Stimulated activated naive CD8-positive, alpha-beta T cell treated with anti-CD3 and anti-CD28 coated beads, Interleukin-15, Interleukin-2, amounts not matched to agents 100 ng/mL and 50 ng/mL, for 24 hours (primary cell): ENCODE results near the gene HINFP.
"Not testable (repeated sequence)": the region's sequence is repeated elsewhere in the genome, so short reads cannot be mapped to it uniquely, and the experiment has no call there.

ENCODE experiments used
- H3K27ac Mint-ChIP-seq: one replicate; pipeline ENCODE4 v1.8.0; 2021; ENCODE audit warnings: mild to moderate bottlenecking, mixed read lengths
- H3K27me3 Mint-ChIP-seq: one replicate; pipeline ENCODE4 v1.8.0; 2021; ENCODE audit warnings: mixed read lengths
- H3K36me3 Mint-ChIP-seq: one replicate; pipeline ENCODE4 v1.8.0; 2021; ENCODE audit warnings: low read depth, mixed read lengths
- H3K4me1 Mint-ChIP-seq: one replicate; pipeline ENCODE4 v1.8.0; 2021; ENCODE audit warnings: low read depth, mixed read lengths
- H3K4me3 Mint-ChIP-seq: one replicate; pipeline ENCODE4 v1.8.0; 2021; ENCODE audit warnings: mild to moderate bottlenecking, mixed read lengths
- H3K9me3 Mint-ChIP-seq: one replicate; pipeline ENCODE4 v1.8.0; 2021; ENCODE audit warnings: mixed read lengths

HINFP gene

GRCh38 chr11:119118946-119119345 is 2.4 kb upstream of the HINFP start:
- no peak overlapping the region for H3K27ac Mint-ChIP-seq
- H3K27me3 Mint-ChIP-seq, result no peaks in the 10 kb centered on the region
- H3K36me3 Mint-ChIP-seq, result peaks cover 36% of the 10 kb centered on the region
- H3K4me3 Mint-ChIP-seq, result no peak overlapping the region
- peaks cover 40% of the 10 kb centered on the region for H3K4me1 Mint-ChIP-seq
- no peaks in the 10 kb centered on the region for H3K9me3 Mint-ChIP-seq

GRCh38 chr11:119120639-119121007 is 757 bp upstream of the HINFP start:
- H3K4me1 Mint-ChIP-seq, result peaks cover 33% of the 10 kb centered on the region
- peak overlapping the region; percentile 97 for H3K4me3 Mint-ChIP-seq
- peaks cover 29% of the 10 kb centered on the region for H3K36me3 Mint-ChIP-seq
- peak overlapping the region; percentile 91 for H3K27ac Mint-ChIP-seq
- no peaks in the 10 kb centered on the region for H3K9me3 Mint-ChIP-seq
- no peaks in the 10 kb centered on the region for H3K27me3 Mint-ChIP-seq

GRCh38 chr11:119121811-119122124 is 388 bp downstream of the HINFP start:
- Mint-ChIP-seq H3K27me3 (no peaks in the 10 kb centered on the region), H3K27ac (peak overlapping the region; percentile 87), H3K4me3 (peak overlapping the region; percentile 97), H3K4me1 (peaks cover 30% of the 10 kb centered on the region), H3K36me3 (peaks cover 25% of the 10 kb centered on the region), H3K9me3 (no peaks in the 10 kb centered on the region)

- Mint-ChIP-seq H3K27me3 (no peaks in the 10 kb centered on the region), H3K27ac (no peak overlapping the region), H3K4me1 (peaks cover 31% of the 10 kb centered on the region), H3K9me3 (no peaks in the 10 kb centered on the region), H3K4me3 (no peak overlapping the region), H3K36me3 (peaks cover 25% of the 10 kb centered on the region)
Measured at GRCh38 chr11:119125821-119126220, 4.4 kb downstream of the HINFP start.

GRCh38 chr11:119126675-119127268 is 5.4 kb downstream of the HINFP start:
- Mint-ChIP-seq H3K27me3 (no peaks in the 10 kb centered on the region), H3K4me3 (peak overlapping the region; percentile 8), H3K9me3 (no peaks in the 10 kb centered on the region), H3K4me1 (peaks cover 28% of the 10 kb centered on the region), H3K27ac (peak overlapping the region; percentile 81), H3K36me3 (peaks cover 33% of the 10 kb centered on the region)

GRCh38 chr11:119130662-119131061 is 9.3 kb downstream of the HINFP start:
- H3K4me3 Mint-ChIP-seq, result no peak overlapping the region
- H3K27me3 Mint-ChIP-seq, result no peaks in the 10 kb centered on the region
- peaks cover 42% of the 10 kb centered on the region for H3K36me3 Mint-ChIP-seq
- peaks cover 11% of the 10 kb centered on the region for H3K4me1 Mint-ChIP-seq
- H3K27ac Mint-ChIP-seq, result no peak overlapping the region
- H3K9me3 Mint-ChIP-seq, result no peaks in the 10 kb centered on the region

- Mint-ChIP-seq H3K4me3 (no peak overlapping the region), H3K4me1 (no peaks in the 10 kb centered on the region), H3K36me3 (peaks cover 33% of the 10 kb centered on the region), H3K27ac (no peak overlapping the region), H3K27me3 (peaks cover 9% of the 10 kb centered on the region), H3K9me3 (no peaks in the 10 kb centered on the region)
Measured at GRCh38 chr11:119134389-119134978, 13.1 kb downstream of the HINFP start.

GRCh38 chr11:119139276-119139675 is 17.9 kb downstream of the HINFP start:
- peaks cover 16% of the 10 kb centered on the region for H3K27me3 Mint-ChIP-seq
- not testable (repeated sequence) for H3K4me3 Mint-ChIP-seq

GRCh38 chr11:119144825-119145486 is 23.6 kb downstream of the HINFP start:
- H3K9me3 Mint-ChIP-seq, result no peaks in the 10 kb centered on the region
- H3K36me3 Mint-ChIP-seq, result no peaks in the 10 kb centered on the region
- no peak overlapping the region for H3K27ac Mint-ChIP-seq
- no peak overlapping the region for H3K4me3 Mint-ChIP-seq
- peaks cover 38% of the 10 kb centered on the region for H3K27me3 Mint-ChIP-seq
- H3K4me1 Mint-ChIP-seq, result peaks cover 13% of the 10 kb centered on the region

More at GRCh38 chr11:119139276-119139675, 17.9 kb downstream of the HINFP start:
- not testable (repeated sequence) for H3K27ac Mint-ChIP-seq, H3K9me3 Mint-ChIP-seq, H3K4me1 Mint-ChIP-seq, H3K36me3 Mint-ChIP-seq

GRCh38 chr11:119145551-119145950 is 24.2 kb downstream of the HINFP start:
- Mint-ChIP-seq H3K4me3 (no peak overlapping the region), H3K4me1 (peaks cover 13% of the 10 kb centered on the region), H3K36me3 (no peaks in the 10 kb centered on the region), H3K27me3 (peaks cover 42% of the 10 kb centered on the region), H3K27ac (no peak overlapping the region), H3K9me3 (no peaks in the 10 kb centered on the region)

GRCh38 chr11:119147604-119148333 is 26.4 kb downstream of the HINFP start:
- Mint-ChIP-seq H3K9me3 (no peaks in the 10 kb centered on the region), H3K4me1 (peaks cover 13% of the 10 kb centered on the region), H3K27me3 (peaks cover 51% of the 10 kb centered on the region), H3K4me3 (no peak overlapping the region), H3K27ac (no peak overlapping the region), H3K36me3 (no peaks in the 10 kb centered on the region)

GRCh38 chr11:119148720-119149017 is 27.3 kb downstream of the HINFP start:
- H3K27me3 Mint-ChIP-seq, result peaks cover 46% of the 10 kb centered on the region
- no peak overlapping the region for H3K27ac Mint-ChIP-seq
- H3K36me3 Mint-ChIP-seq, result no peaks in the 10 kb centered on the region
- peak overlapping the region; percentile 68 for H3K4me3 Mint-ChIP-seq
- H3K4me1 Mint-ChIP-seq, result peaks cover 13% of the 10 kb centered on the region
- H3K9me3 Mint-ChIP-seq, result no peaks in the 10 kb centered on the region

- H3K27ac Mint-ChIP-seq, result no peak within 1 kb of the TSS
- H3K4me1 Mint-ChIP-seq, result peaks cover 13% of the 10 kb centered on the region
- H3K9me3 Mint-ChIP-seq, result no peaks in the 10 kb centered on the region
- peak within 1 kb of the TSS; percentile 68 for H3K4me3 Mint-ChIP-seq
- H3K27me3 Mint-ChIP-seq, result peaks cover 45% of the 10 kb centered on the region
- H3K36me3 Mint-ChIP-seq, result no peaks in the 10 kb centered on the region
Measured at GRCh38 chr11:119149018-119149785, 27.8 kb downstream of the HINFP start, which contains the start of gene ABCG4. ABCG4 (plus strand) TSS chr11:119149052; CDS start chr11:119149966, 914 bp downstream.

- Mint-ChIP-seq H3K9me3 (no peaks in the 10 kb centered on the region), H3K27ac (no peak overlapping the region), H3K4me1 (peaks cover 13% of the 10 kb centered on the region), H3K36me3 (no peaks in the 10 kb centered on the region), H3K4me3 (no peak overlapping the region), H3K27me3 (peaks cover 45% of the 10 kb centered on the region)
Measured at GRCh38 chr11:119149786-119150275, 28.5 kb downstream of the HINFP start.
